Ovary (tissue), 9 donors: ENCODE data around the gene TMEM61. TPM values are rescaled to one million over a fixed set of nuclear protein-coding genes. Genes with fewer than 3 reads are reported as not detected.

Experiments
- DNase-seq, 5 donors: peaks; one replicate each; pipeline ENCODE4 v3.0.0-alpha.2; 2019 to 2020
- H3K27ac ChIP-seq, 2 donors: fragments of 200-600 bp; one replicate each; pipeline versions ENCODE4 v1.5.1 to v1.8.0; 2019 to 2022
- H3K27me3 ChIP-seq: fragments of 200-600 bp; one replicate; pipeline ENCODE4 v1.8.0; 2022
- H3K36me3 ChIP-seq: fragments of 200-600 bp; sonication (generic); one replicate; pipeline ENCODE4 v1.5.1; 2019
- H3K4me1 ChIP-seq: one replicate; pipeline ENCODE4 v1.8.1; 2013; ENCODE audit warnings: mild to moderate bottlenecking, moderate library complexity; ENCODE audit not compliant: insufficient read depth
- H3K4me3 ChIP-seq: fragments of 200-600 bp; sonication (generic); one replicate; pipeline ENCODE4 v1.5.1; 2017
- H3K9me3 ChIP-seq, 2 donors: fragments of 200-600 bp in 1 of 2; sonication (generic) in 1 of 2; one replicate each; pipeline versions ENCODE4 v1.5.1 to v1.8.1; 2013 to 2019; ENCODE audit warnings: mild to moderate bottlenecking in 1 of 2, moderate library complexity in 1 of 2
- CTCF ChIP-seq, 3 donors: fragments of 450-650 bp in 2 of 3; fragments of 200-600 bp in 1 of 3; IDR thresholded peaks; one replicate each; pipeline versions ENCODE4 v1.5.1 to v1.8.0; 2016 to 2022; ENCODE audit warnings: antibody characterized with exemption in 3 of 3, mild to moderate bottlenecking in 1 of 3
- EP300 ChIP-seq: sonication (generic); formaldehyde crosslinking; IDR thresholded peaks from one replicate; pipeline ENCODE4 v1.6.1; 2017; ENCODE audit warnings: antibody characterized with exemption
- POLR2A ChIP-seq: fragments of 450-650 bp; IDR thresholded peaks from one replicate; pipeline ENCODE4 v1.6.1; 2017; ENCODE audit warnings: antibody characterized with exemption, mild to moderate bottlenecking, moderate library complexity
- WGBS, 3 donors: extraction: QIAGEN DNeasy Blood & Tissue Kit in 1 of 3; methylation state at CpG; one replicate each; pipeline versions ENCODE4 v1.1.5 to v1.1.7; 2013 to 2017; 5-methylcytosine and 5-hydroxymethylcytosine counted together
- intact Hi-C, 4 donors: fragments of 100-400 bp; cut with DNase I; formaldehyde crosslinking; loops; one replicate each; pipeline versions ENCODE4 v1.11.0 to v1.15.1; 2022 to 2023
- polyA plus RNA-seq, 2 donors: library from polyadenylated mRNA; stranded (reverse); fragments of 200-250 nt in 1 of 2; fragments of 350-450 nt in 1 of 2; fragmentation: Illumina TruSeq in 1 of 2; extraction: RNeasy Lipid Tissue Mini Kit (QIAGEN cat#74804) in 1 of 2; gene quantifications; one replicate each; pipeline ENCODE4 v1.2.3, GENCODE V29; 2013 to 2014
- total RNA-seq, 7 donors: library from RNA; depleted of rRNA in 2 of 7; stranded (reverse); fragments of >200 nt in 2 of 7; fragmentation: NEBNext Ultra II Directional in 3 of 7; extraction: Animal tissue kit (Norgen Biotek cat#: 25700) in 3 of 7; gene quantifications; one replicate each; pipeline versions ENCODE4 v1.1.0 to v1.2.4, GENCODE V29; 2016 to 2023
- donor health status: DM: no; HTN: no; CAD: no; lungs with moderate emphysema.
- donor health status: DM: no; HTN: no; CAD: no.
- donor health status: Bipolar disorder and iron deficiency.
- donor health status: DM: yes; HTN: yes; CAD: no.
- donor health status: DM: no; HTN: no; CAD: no.
- donor health status: DM: yes; HTN: yes; CAD: no.

Gene TMEM61
- total and polyA plus RNA-seq, 9 donors: 0.22 to 2.9 (median 0.61) TPM; not detected in 3

GRCh38 chr1:55041613-55042012 is 61.2 kb downstream of the TMEM61 start:
- WGBS, 3 donors: 64 to 85% (median 78%) methylated on average over 3 of the region's 3 CpGs
- Histone ChIP-seq H3K4me3 (no peak overlapping the region), H3K36me3 (no peaks in the 10 kb centered on the region), H3K27me3 (no peaks in the 10 kb centered on the region), H3K4me1 (no peaks in the 10 kb centered on the region), H3K9me3 (no peaks in the 10 kb centered on the region), H3K27ac (no peak overlapping the region)
- intact Hi-C loops: no loop called here
- TF ChIP-seq EP300: no peak
- no peak for TF ChIP-seq POLR2A
- no peak for TF ChIP-seq CTCF (IDR thresholded peaks at IDR 0.05)
- no peak for DNase-seq

Other genes with a start within 250 kb of the TMEM61 start
- gene PARS2, start 216.1 kb upstream of the TMEM61 start, total RNA-seq: 1 to 10 TPM; 3.2 to 9.6 (median 7.0) TPM
- 1 to 10 TPM; 4.3 to 6.4 TPM for gene PARS2, start 216.1 kb upstream of the TMEM61 start, polyA plus RNA-seq
- gene TTC22, start 179.3 kb upstream of the TMEM61 start, total RNA-seq: 1 to 10 TPM in 4 of 7 donors, under 1 TPM in 3; 0.13 to 9.1 (median 1.1) TPM
- gene TTC22, start 179.3 kb upstream of the TMEM61 start, polyA plus RNA-seq: under 1 TPM; 0.21 to 0.47 TPM
- gene DHCR24, start 93.4 kb upstream of the TMEM61 start, total RNA-seq: 100 to 1,000 TPM in 2 of 7 donors, 10 to 100 TPM in 5; 10.5 to 220 (median 74.6) TPM
- 1,000 to 10,000 TPM in 1 of 2 donors, 10 to 100 TPM in 1; 24.9 to 1,394 TPM for gene DHCR24, start 93.4 kb upstream of the TMEM61 start, polyA plus RNA-seq
- gene BSND, start 18.3 kb downstream of the TMEM61 start, total RNA-seq: under 1 TPM in 2 of 7 donors, not detected in 5; 0.10 to 0.46 TPM
- gene BSND, start 18.3 kb downstream of the TMEM61 start, polyA plus RNA-seq: under 1 TPM in 1 of 2 donors, not detected in 1; 0.10 TPM
- under 1 TPM in 3 of 7 donors, not detected in 4; 0.12 to 0.52 (median 0.48) TPM for gene PCSK9, start 58.9 kb downstream of the TMEM61 start, total RNA-seq
- gene PCSK9, start 58.9 kb downstream of the TMEM61 start, polyA plus RNA-seq: under 1 TPM in 1 of 2 donors, not detected in 1; 0.01 TPM
- gene USP24, start 234.7 kb downstream of the TMEM61 start, total RNA-seq: 10 to 100 TPM; 29.8 to 51.4 (median 42.5) TPM
- gene USP24, start 234.7 kb downstream of the TMEM61 start, polyA plus RNA-seq: 10 to 100 TPM; 11.5 to 22.3 TPM